Measurements from ENCODE around the gene DUSP11. TPM values are rescaled to one million over a fixed set of nuclear protein-coding genes. Genes with fewer than 3 reads are reported as not detected.
A peak's percentile ranks its signal among the peaks of the same experiment; 100 is the strongest.

DUSP11 gene
- 10 to 100 TPM; 23.9 to 30.2 TPM for total RNA-seq

- Mint-ChIP-seq H3K27me3 (no peaks in the 10 kb centered on the region), H3K27ac (peak within 1 kb of the TSS; percentile 96), H3K9me3 (ENCODE audit: low read depth) (no peaks in the 10 kb centered on the region), H3K4me1 (peaks cover 23% of the 10 kb centered on the region), H3K4me3 (peak within 1 kb of the TSS; percentile 95), H3K36me3 (peaks cover 24% of the 10 kb centered on the region)
- CTCF ChIA-PET = interaction anchor here (0.9 kb wide), 2 partner anchors 43 to 91 kb away, joined by 3 read pairs; partner anchors contain the start of gene TPRKB
- DNase-seq (peak; percentile 98), ATAC-seq (peak; percentile 97)
Measured at GRCh38 chr2:73779467-73780236, at the start of gene DUSP11. Gene DUSP11 (minus strand): TSS chr2:73780103. CDS start chr2:73779974, 129 bp downstream.

GRCh38 chr2:73828818-73829570 lies 49.1 kb upstream of the DUSP11 start, which contains the start of gene STAMBP:
Gene STAMBP (plus strand): TSS chr2:73828961. CDS start chr2:73830857, 1,896 bp downstream.
- DNase-seq = peak; percentile 96
- Mint-ChIP-seq H3K27ac (peak within 1 kb of the TSS; percentile 95), H3K9me3 (ENCODE audit: low read depth) (peaks cover 3% of the 10 kb centered on the region), H3K4me1 (peaks cover 46% of the 10 kb centered on the region), H3K36me3 (peaks cover 28% of the 10 kb centered on the region), H3K27me3 (no peaks in the 10 kb centered on the region), H3K4me3 (peak within 1 kb of the TSS; percentile 93)
- ATAC-seq = peak; percentile 92
- CTCF ChIA-PET = interaction anchor here (0.8 to 8.5 kb wide), 17 partner anchors 9 to 562 kb away, joined by 3 to 134 read pairs (median 5); partner anchors contain the start of genes BOLA3, DGUOK, MOB1A and TPRKB

GRCh38 chr2:73828389-73828817 lies 48.5 kb upstream of the DUSP11 start:
- H3K36me3 Mint-ChIP-seq = peaks cover 25% of the 10 kb centered on the region
- DNase-seq (no peak), ATAC-seq (no peak)
- no peaks in the 10 kb centered on the region for H3K27me3 Mint-ChIP-seq
- H3K4me1 Mint-ChIP-seq = peaks cover 46% of the 10 kb centered on the region
- H3K4me3 Mint-ChIP-seq = peak overlapping the region; percentile 93
- peak overlapping the region; percentile 95 for H3K27ac Mint-ChIP-seq
- CTCF ChIA-PET = interaction anchor here (0.8 to 8.5 kb wide), 19 partner anchors 10 to 563 kb away, joined by 3 to 134 read pairs (median 5); partner anchors contain the start of genes BOLA3, DGUOK, MOB1A and TPRKB
- H3K9me3 Mint-ChIP-seq (ENCODE audit: low read depth) = peaks cover 3% of the 10 kb centered on the region

GRCh38 chr2:73827660-73828388 lies 47.9 kb upstream of the DUSP11 start:
- ATAC-seq = no peak
- peak overlapping the region; percentile 95 for H3K27ac Mint-ChIP-seq
- peaks cover 44% of the 10 kb centered on the region for H3K4me1 Mint-ChIP-seq
- peaks cover 22% of the 10 kb centered on the region for H3K36me3 Mint-ChIP-seq
- H3K9me3 Mint-ChIP-seq (ENCODE audit: low read depth) = peaks cover 3% of the 10 kb centered on the region
- DNase-seq = no peak
- peak overlapping the region; percentile 93 for H3K4me3 Mint-ChIP-seq
- H3K27me3 Mint-ChIP-seq = no peaks in the 10 kb centered on the region
- CTCF ChIA-PET = interaction anchor here (0.8 to 8.5 kb wide), 30 partner anchors 11 to 564 kb away, joined by 3 to 134 read pairs (median 4); partner anchors contain the start of genes BOLA3, DGUOK, MOB1A and TPRKB

- peaks cover 14% of the 10 kb centered on the region for H3K36me3 Mint-ChIP-seq
- DNase-seq = no peak
- no peak overlapping the region for H3K4me3 Mint-ChIP-seq
- H3K27me3 Mint-ChIP-seq = no peaks in the 10 kb centered on the region
- no peak overlapping the region for H3K27ac Mint-ChIP-seq
- no peak for ATAC-seq
- H3K9me3 Mint-ChIP-seq (ENCODE audit: low read depth) = no peaks in the 10 kb centered on the region
- CTCF ChIA-PET = interaction anchor here (0.8 to 8.5 kb wide), 30 partner anchors 11 to 564 kb away, joined by 3 to 134 read pairs (median 4); partner anchors contain the start of genes BOLA3, MOB1A and TPRKB
- peaks cover 40% of the 10 kb centered on the region for H3K4me1 Mint-ChIP-seq
Measured at GRCh38 chr2:73827018-73827417, 47.1 kb upstream of the DUSP11 start.

GRCh38 chr2:73825408-73825807 lies 45.5 kb upstream of the DUSP11 start:
- Mint-ChIP-seq H3K36me3 (peaks cover 1% of the 10 kb centered on the region), H3K4me3 (no peak overlapping the region), H3K27me3 (no peaks in the 10 kb centered on the region), H3K9me3 (ENCODE audit: low read depth) (no peaks in the 10 kb centered on the region), H3K4me1 (peaks cover 39% of the 10 kb centered on the region), H3K27ac (no peak overlapping the region)
- DNase-seq = no peak
- CTCF ChIA-PET = interaction anchor here (0.6 to 8.5 kb wide), 13 partner anchors 13 to 763 kb away, joined by 3 to 134 read pairs (median 9); partner anchors contain the start of genes BOLA3 and MOB1A
- ATAC-seq = no peak

GRCh38 chr2:73823916-73824523 lies 44.1 kb upstream of the DUSP11 start:
- DNase-seq (no peak), ATAC-seq (no peak)
- H3K9me3 Mint-ChIP-seq (ENCODE audit: low read depth) = no peaks in the 10 kb centered on the region
- no peak overlapping the region for H3K27ac Mint-ChIP-seq
- CTCF ChIA-PET = interaction anchor here (0.6 to 8.5 kb wide), 41 partner anchors 9 to 765 kb away, joined by 3 to 134 read pairs (median 4); partner anchors contain the start of genes BOLA3 and MOB1A
- H3K4me1 Mint-ChIP-seq = peaks cover 28% of the 10 kb centered on the region
- no peak overlapping the region for H3K4me3 Mint-ChIP-seq
- no peaks in the 10 kb centered on the region for H3K27me3 Mint-ChIP-seq
- H3K36me3 Mint-ChIP-seq = no peaks in the 10 kb centered on the region

GRCh38 chr2:73823416-73823815 lies 43.5 kb upstream of the DUSP11 start:
- Mint-ChIP-seq H3K4me1 (peaks cover 25% of the 10 kb centered on the region), H3K27me3 (no peaks in the 10 kb centered on the region), H3K36me3 (no peaks in the 10 kb centered on the region), H3K27ac (no peak overlapping the region), H3K4me3 (no peak overlapping the region), H3K9me3 (ENCODE audit: low read depth) (no peaks in the 10 kb centered on the region)
- DNase-seq = no peak
- no peak for ATAC-seq
- CTCF ChIA-PET = interaction anchor here (0.9 to 8.5 kb wide), 30 partner anchors 8 to 568 kb away, joined by 3 to 134 read pairs (median 4); partner anchors contain the start of genes BOLA3 and MOB1A

GRCh38 chr2:73822991-73823390 lies 43.1 kb upstream of the DUSP11 start:
- DNase-seq = no peak
- CTCF ChIA-PET = interaction anchor here (0.8 to 8.5 kb wide), 14 partner anchors 11 to 569 kb away, joined by 3 to 134 read pairs (median 4); partner anchors contain the start of gene BOLA3
- no peaks in the 10 kb centered on the region for H3K36me3 Mint-ChIP-seq
- no peak overlapping the region for H3K27ac Mint-ChIP-seq
- H3K27me3 Mint-ChIP-seq = no peaks in the 10 kb centered on the region
- no peak for ATAC-seq
- no peaks in the 10 kb centered on the region for H3K9me3 Mint-ChIP-seq (ENCODE audit: low read depth)
- peaks cover 24% of the 10 kb centered on the region for H3K4me1 Mint-ChIP-seq
- H3K4me3 Mint-ChIP-seq = no peak overlapping the region

- Mint-ChIP-seq H3K4me1 (peaks cover 17% of the 10 kb centered on the region), H3K36me3 (no peaks in the 10 kb centered on the region), H3K27me3 (no peaks in the 10 kb centered on the region), H3K4me3 (no peak overlapping the region), H3K27ac (no peak overlapping the region), H3K9me3 (ENCODE audit: low read depth) (no peaks in the 10 kb centered on the region)
- no peak for ATAC-seq
- CTCF ChIA-PET = interaction anchor here (0.8 to 8.5 kb wide), 11 partner anchors 11 to 513 kb away, joined by 3 to 134 read pairs (median 3); partner anchors contain the start of gene BOLA3
- DNase-seq = no peak
Measured at GRCh38 chr2:73822276-73822675, 42.4 kb upstream of the DUSP11 start.

GRCh38 chr2:73821669-73822068 lies 41.8 kb upstream of the DUSP11 start:
- Mint-ChIP-seq H3K27me3 (no peaks in the 10 kb centered on the region), H3K4me3 (no peak overlapping the region), H3K4me1 (peaks cover 17% of the 10 kb centered on the region), H3K36me3 (no peaks in the 10 kb centered on the region), H3K27ac (no peak overlapping the region), H3K9me3 (ENCODE audit: low read depth) (no peaks in the 10 kb centered on the region)
- DNase-seq (no peak), ATAC-seq (no peak)
- CTCF ChIA-PET = interaction anchor here (1.0 to 8.5 kb wide), 7 partner anchors 20 to 513 kb away, joined by 3 to 134 read pairs (median 4); partner anchors contain the start of gene BOLA3

GRCh38 chr2:73821227-73821626 lies 41.3 kb upstream of the DUSP11 start:
- H3K27me3 Mint-ChIP-seq = no peaks in the 10 kb centered on the region
- CTCF ChIA-PET = interaction anchor here (0.7 to 8.5 kb wide), 5 partner anchors 162 to 514 kb away, joined by 3 to 134 read pairs (median 3); partner anchors contain the start of gene BOLA3
- DNase-seq (no peak), ATAC-seq (peak; percentile 23)
- no peaks in the 10 kb centered on the region for H3K9me3 Mint-ChIP-seq (ENCODE audit: low read depth)
- no peak overlapping the region for H3K4me3 Mint-ChIP-seq
- peaks cover 17% of the 10 kb centered on the region for H3K4me1 Mint-ChIP-seq
- H3K27ac Mint-ChIP-seq = no peak overlapping the region
- no peaks in the 10 kb centered on the region for H3K36me3 Mint-ChIP-seq

Measured in activated CD8-positive, alpha-beta memory T cell treated with anti-CD3 and anti-CD28 coated beads, Interleukin-2, amount 10 ng/mL, durations not matched to agents 7 days and 5 days (primary cell).